Measurements from ENCODE around the gene CTXN2.

- TF ChIP-seq SNRNP70 (IDR thresholded peaks at IDR 0.05; ENCODE audit: low read depth, low read length) (no peak), THRA (CRISPR knock-in tag; IDR thresholded peaks at IDR 0.05; ENCODE audit: borderline replicate concordance) (no peak), MAX (IDR thresholded peaks at IDR 0.05) (no peak), MYC (CRISPR knock-in tag; IDR thresholded peaks at IDR 0.05; ENCODE audit: borderline replicate concordance) (no peak), ZBTB8A (CRISPR knock-in tag; IDR thresholded peaks at IDR 0.05; ENCODE audit: borderline replicate concordance, low read depth) (no peak), ZSCAN21 (CRISPR knock-in tag; IDR thresholded peaks at IDR 0.05; ENCODE audit: borderline replicate concordance) (no peak), MEF2D (CRISPR knock-in tag; IDR thresholded peaks at IDR 0.05) (no peak), HNF4A (CRISPR knock-in tag; IDR thresholded peaks at IDR 0.05) (no peak), PBX3 (CRISPR knock-in tag; IDR thresholded peaks at IDR 0.05; ENCODE audit: borderline replicate concordance) (no peak)
Measured at GRCh38 chr15:48242015-48242414, 50.5 kb downstream of the CTXN2 start.

All from HepG2 (cell line).